Prostate gland (tissue), 2 donors: Measurements from ENCODE around the gene FAM200C. TPM values are rescaled to one million over a fixed set of nuclear protein-coding genes. Genes with fewer than 3 reads are reported as not detected.

Source experiments
- DNase-seq: peaks from one replicate; pipeline ENCODE4 v3.0.0-alpha.2; 2019; ENCODE audit warnings: low spot score
- H3K27ac ChIP-seq, 2 donors: fragments of 200-600 bp; sonication (generic); 2 replicates each; pipeline ENCODE4 v1.5.1; 2017 to 2019
- H3K27me3 ChIP-seq: fragments of 200-600 bp; sonication (generic); replicated peaks from 2 replicates; pipeline ENCODE4 v1.5.1; 2019; ENCODE audit not compliant: insufficient read depth
- H3K36me3 ChIP-seq, 2 donors: fragments of 200-600 bp; sonication (generic); 1 replicate in 1 of 2; 2 replicates in 1 of 2; pipeline versions ENCODE4 v1.5.1 to v1.8.1; 2017 to 2019
- H3K4me1 ChIP-seq: fragments of 200-600 bp; sonication (generic); replicated peaks from 2 replicates; pipeline ENCODE4 v1.5.1; 2019
- H3K4me3 ChIP-seq, 2 donors: fragments of 200-600 bp; sonication (generic); 2 replicates each; pipeline ENCODE4 v1.5.1; 2017 to 2019
- H3K9me3 ChIP-seq: fragments of 200-600 bp; sonication (generic); 2 replicates; pipeline ENCODE4 v1.5.1; 2017
- CTCF ChIP-seq, 4 experiments: fragments of 200-600 bp in 2 of 4; fragments of 450-650 bp in 2 of 4; sonication (generic) in 2 of 4; IDR thresholded peaks; 1 replicate in 3 of 4; 2 replicates in 1 of 4; pipeline ENCODE4 v1.5.1; 2016 to 2019; ENCODE audit warnings: antibody characterized with exemption in 4 of 4, mild to moderate bottlenecking in 2 of 4, moderate library complexity in 2 of 4
- POLR2A ChIP-seq: fragments of 450-650 bp; IDR thresholded peaks from one replicate; pipeline ENCODE4 v1.6.1; 2016; ENCODE audit warnings: antibody characterized with exemption, mild to moderate bottlenecking
- POLR2AphosphoS5 ChIP-seq: sonication (generic); formaldehyde crosslinking; IDR thresholded peaks from one replicate; pipeline ENCODE4 v1.6.1; 2017; ENCODE audit warnings: antibody characterized with exemption
- WGBS: methylation state at CpG from one replicate; pipeline ENCODE4 v1.1.5; 2018; 5-methylcytosine and 5-hydroxymethylcytosine counted together
- intact Hi-C: fragments of 100-400 bp; cut with DNase I; formaldehyde crosslinking; loops from one replicate; pipeline ENCODE4 v1.14.2; 2022
- total RNA-seq, 2 donors: library from RNA; depleted of rRNA; stranded (reverse); fragments of >200 nt; gene quantifications; one replicate each; pipeline ENCODE4 v1.1.0, GENCODE V29; 2016

The FAM200C gene
- total RNA-seq, 2 donors from 2014 or later = 6.3 to 8.6 TPM

GRCh38 chr5:160356550-160357347 is 43.1 kb downstream of the FAM200C start:
- Histone ChIP-seq H3K27me3 (no peaks in the 10 kb centered on the region), H3K36me3 (no peaks in the 10 kb centered on the region), H3K4me1 (no peaks in the 10 kb centered on the region), H3K9me3 (no peaks in the 10 kb centered on the region), H3K4me3 (no peak overlapping the region), H3K27ac (peak overlapping the region in 1 of 2 donors; percentile 69)
- intact Hi-C loops = no loop called here
- TF ChIP-seq POLR2A (no peak), CTCF (IDR thresholded peaks at IDR 0.05) (no peak), POLR2AphosphoS5 (no peak)
- WGBS = 68% methylated on average over 7 of the region's 7 CpGs
- DNase-seq = no peak

GRCh38 chr5:160354666-160355065 is 45.2 kb downstream of the FAM200C start:
- Histone ChIP-seq H3K27me3 (no peaks in the 10 kb centered on the region), H3K27ac (no peak overlapping the region), H3K4me3 (no peak overlapping the region), H3K9me3 (no peaks in the 10 kb centered on the region), H3K36me3 (no peaks in the 10 kb centered on the region), H3K4me1 (no peaks in the 10 kb centered on the region)
- 94% methylated on average over 14 of the region's 14 CpGs for WGBS
- no peak for DNase-seq
- TF ChIP-seq POLR2A = no peak
- TF ChIP-seq CTCF (IDR thresholded peaks at IDR 0.05) = no peak
- TF ChIP-seq POLR2AphosphoS5 = no peak
- intact Hi-C loops = no loop called here

GRCh38 chr5:160353379-160353778 is 46.5 kb downstream of the FAM200C start:
- DNase-seq = no peak
- no peaks in the 10 kb centered on the region for H3K9me3 ChIP-seq
- H3K36me3 ChIP-seq = no peaks in the 10 kb centered on the region
- intact Hi-C loops = no loop called here
- no peaks in the 10 kb centered on the region for H3K4me1 ChIP-seq
- no peaks in the 10 kb centered on the region for H3K27me3 ChIP-seq
- TF ChIP-seq CTCF (IDR thresholded peaks at IDR 0.05) (no peak), POLR2A (no peak)
- WGBS = 74% methylated on average over 7 of the region's 8 CpGs
- no peak overlapping the region for H3K4me3 ChIP-seq
- H3K27ac ChIP-seq = no peak overlapping the region

- 85% methylated on average over 4 of the region's 4 CpGs for WGBS
- H3K4me1 ChIP-seq = no peaks in the 10 kb centered on the region
- intact Hi-C loops = no loop called here
- no peak for DNase-seq
- no peak overlapping the region for H3K4me3 ChIP-seq
- H3K27ac ChIP-seq = no peak overlapping the region
- no peak for TF ChIP-seq CTCF (IDR thresholded peaks at IDR 0.05)
- TF ChIP-seq POLR2A = no peak
- no peak for TF ChIP-seq POLR2AphosphoS5
- no peaks in the 10 kb centered on the region for H3K9me3 ChIP-seq
- no peaks in the 10 kb centered on the region for H3K36me3 ChIP-seq
- H3K27me3 ChIP-seq = no peaks in the 10 kb centered on the region
Observed at GRCh38 chr5:160352308-160352707, 47.5 kb downstream of the FAM200C start.

- DNase-seq = no peak
- H3K4me1 ChIP-seq = no peaks in the 10 kb centered on the region
- no peaks in the 10 kb centered on the region for H3K36me3 ChIP-seq
- no peak overlapping the region for H3K27ac ChIP-seq
- TF ChIP-seq POLR2AphosphoS5 (no peak), POLR2A (no peak), CTCF (IDR thresholded peaks at IDR 0.05) (no peak)
- intact Hi-C loops = loop anchor here (5.0 kb wide), 1 partner anchor 328 kb away; no protein-coding TSS in a partner anchor
- no peaks in the 10 kb centered on the region for H3K27me3 ChIP-seq
- no peaks in the 10 kb centered on the region for H3K9me3 ChIP-seq
- H3K4me3 ChIP-seq = no peak overlapping the region
- 65% methylated on average over 4 of the region's 4 CpGs for WGBS
Observed at GRCh38 chr5:160349935-160350303, 49.9 kb downstream of the FAM200C start.
